ENCODE measurements around the gene ACOT8.

- TF ChIP-seq USF2 (IDR thresholded peaks at IDR 0.05; ENCODE audit: low read length) (no peak), NANOG (IDR thresholded peaks at IDR 0.05; ENCODE audit: insufficient read depth, low read depth, low read length, poor library complexity, severe bottlenecking) (no peak), CTCF (IDR thresholded peaks at IDR 0.05; ENCODE audit: control extremely low read depth in 1 of 3, insufficient read depth in 1 of 3, low read depth in 1 of 3, low read length in 3 of 3) (no peak), ATF3 (IDR thresholded peaks at IDR 0.05; ENCODE audit: insufficient read depth, low read depth, low read length) (no peak), JUND (IDR thresholded peaks at IDR 0.05; ENCODE audit: low read length) (no peak)
These were observed 5.7 kb downstream of the ACOT8 start for GRCh38 chr20:45851501-45851900.

All from H1 (cell line).